ENCODE measurements around the gene SMIM28. TPM values are rescaled to one million over a fixed set of nuclear protein-coding genes. Genes with fewer than 3 reads are reported as not detected.
A peak's percentile ranks its signal among the peaks of the same experiment; 100 is the strongest.

Gene SMIM28
- total and polyA plus RNA-seq, 8 donors: not detected

GRCh38 chr6:138337076-138337475, 40.6 kb upstream of the SMIM28 start:
- H3K9me3 ChIP-seq: no peaks in the 10 kb centered on the region
- WGBS, 5 donors: 56 to 70% (median 62%) methylated on average over 4 of the region's 4 CpGs
- peaks cover 0 to 49% (median 16%) of the 10 kb centered on the region in 4 donors for H3K36me3 ChIP-seq
- H3K4me1 ChIP-seq: no peaks in the 10 kb centered on the region
- H3K27me3 ChIP-seq: no peaks in the 10 kb centered on the region
- DNase-seq: no peak
- no peak overlapping the region for H3K27ac ChIP-seq
- TF ChIP-seq EP300 (IDR thresholded peaks at IDR 0.05) (no peak), POLR2AphosphoS5 (IDR thresholded peaks at IDR 0.05) (peak in 1 of 3 donors; percentile 6)
- no peak overlapping the region for H3K4me3 ChIP-seq
- intact Hi-C loops (cut with DNase I; ENCODE audit: low total_unique reads): no loop called here

GRCh38 chr6:138339024-138339423, 38.7 kb upstream of the SMIM28 start:
- no peak for TF ChIP-seq POLR2A (IDR thresholded peaks at IDR 0.05)
- TF ChIP-seq CTCF (IDR thresholded peaks at IDR 0.05): no peak
- TF ChIP-seq EP300 (IDR thresholded peaks at IDR 0.05): no peak
- no peak for TF ChIP-seq POLR2AphosphoS5 (IDR thresholded peaks at IDR 0.05)
- Histone ChIP-seq H3K27ac (no peak overlapping the region), H3K4me3 (no peak overlapping the region), H3K27me3 (no peaks in the 10 kb centered on the region), H3K4me1 (no peaks in the 10 kb centered on the region), H3K9me3 (no peaks in the 10 kb centered on the region), H3K36me3 (peaks cover 0 to 40% (median 14%) of the 10 kb centered on the region in 4 donors)
- intact Hi-C loops (cut with DNase I; ENCODE audit: low total_unique reads): no loop called here
- 63 to 76% (median 73%) methylated on average over 1 of the region's 1 CpG for WGBS, 5 donors
- no peak for DNase-seq

GRCh38 chr6:138341176-138341575, 36.5 kb upstream of the SMIM28 start:
- no peaks in the 10 kb centered on the region for H3K4me1 ChIP-seq
- no peaks in the 10 kb centered on the region for H3K9me3 ChIP-seq
- no peak for DNase-seq
- no peak overlapping the region for H3K4me3 ChIP-seq
- no peak overlapping the region for H3K27ac ChIP-seq
- no peak for TF ChIP-seq POLR2A (IDR thresholded peaks at IDR 0.05)
- TF ChIP-seq CTCF (IDR thresholded peaks at IDR 0.05): no peak
- no peak for TF ChIP-seq POLR2AphosphoS5 (IDR thresholded peaks at IDR 0.05)
- no peak for TF ChIP-seq EP300 (IDR thresholded peaks at IDR 0.05)
- 77 to 84% (median 82%) methylated on average over 1 of the region's 1 CpG for WGBS, 5 donors
- no peaks in the 10 kb centered on the region for H3K27me3 ChIP-seq
- H3K36me3 ChIP-seq: peaks cover 0 to 20% (median 1%) of the 10 kb centered on the region in 4 donors
- intact Hi-C loops (cut with DNase I; ENCODE audit: low total_unique reads): no loop called here

GRCh38 chr6:138343112-138343511, 34.6 kb upstream of the SMIM28 start:
- peaks cover 0 to 7% (median 0%) of the 10 kb centered on the region in 4 donors for H3K4me1 ChIP-seq
- H3K27me3 ChIP-seq: no peaks in the 10 kb centered on the region
- H3K9me3 ChIP-seq: no peaks in the 10 kb centered on the region
- intact Hi-C loops (cut with DNase I; ENCODE audit: low total_unique reads): no loop called here
- no peak for TF ChIP-seq POLR2A (IDR thresholded peaks at IDR 0.05)
- no peak for TF ChIP-seq CTCF (IDR thresholded peaks at IDR 0.05)
- no peak for TF ChIP-seq EP300 (IDR thresholded peaks at IDR 0.05)
- TF ChIP-seq POLR2AphosphoS5 (IDR thresholded peaks at IDR 0.05): no peak
- no peak for DNase-seq
- no peak overlapping the region for H3K4me3 ChIP-seq
- H3K36me3 ChIP-seq: peaks cover 0 to 12% (median 0%) of the 10 kb centered on the region in 4 donors
- no peak overlapping the region for H3K27ac ChIP-seq

- intact Hi-C loops (cut with DNase I; ENCODE audit: low total_unique reads): no loop called here
- Histone ChIP-seq H3K36me3 (no peaks in the 10 kb centered on the region), H3K4me1 (peaks cover 0 to 7% (median 3%) of the 10 kb centered on the region in 4 donors), H3K4me3 (no peak overlapping the region), H3K27ac (no peak overlapping the region), H3K27me3 (no peaks in the 10 kb centered on the region), H3K9me3 (no peaks in the 10 kb centered on the region)
- DNase-seq: no peak
- WGBS, 5 donors: 50 to 75% (median 63%) methylated on average over 2 of the region's 2 CpGs
- no peak for TF ChIP-seq POLR2A (IDR thresholded peaks at IDR 0.05)
- no peak for TF ChIP-seq CTCF (IDR thresholded peaks at IDR 0.05)
- no peak for TF ChIP-seq POLR2AphosphoS5 (IDR thresholded peaks at IDR 0.05)
- no peak for TF ChIP-seq EP300 (IDR thresholded peaks at IDR 0.05)
Observed at GRCh38 chr6:138345565-138346285, 32.0 kb upstream of the SMIM28 start.

Data from stomach (tissue), 9 donors.